ENCODE results near the gene MN1.

Gene MN1

GRCh38 chr22:27810609-27811151, 9.1 kb upstream of the MN1 start:
- H3K4me3 ChIP-seq (ENCODE audit: low read depth, low read length), result no peak overlapping the region
- DNase-seq (ENCODE audit: low read depth), result no peak
- TF ChIP-seq POLR2A (IDR thresholded peaks at IDR 0.05; ENCODE audit: extremely low read depth, insufficient read length), result no peak

GRCh38 chr22:27809700-27810608, 8.4 kb upstream of the MN1 start:
- TF ChIP-seq MYC (IDR thresholded peaks at IDR 0.05; ENCODE audit: low read depth, low read length) (no peak), CTCF (IDR thresholded peaks at IDR 0.05; ENCODE audit: low read depth, low read length) (no peak), MAX (IDR thresholded peaks at IDR 0.05; ENCODE audit: low read depth, low read length) (no peak), POLR2A (IDR thresholded peaks at IDR 0.05; ENCODE audit: extremely low read depth, insufficient read length) (no peak)
- DNase-seq (ENCODE audit: low read depth), result no peak
- no peak overlapping the region for H3K4me3 ChIP-seq (ENCODE audit: low read depth, low read length)

GRCh38 chr22:27809226-27809603, 7.7 kb upstream of the MN1 start:
- TF ChIP-seq CTCF (IDR thresholded peaks at IDR 0.05; ENCODE audit: low read depth, low read length), result no peak
- no peak for TF ChIP-seq MAX (IDR thresholded peaks at IDR 0.05; ENCODE audit: low read depth, low read length)
- TF ChIP-seq MYC (IDR thresholded peaks at IDR 0.05; ENCODE audit: low read depth, low read length), result no peak
- TF ChIP-seq POLR2A (IDR thresholded peaks at IDR 0.05; ENCODE audit: extremely low read depth, insufficient read length), result no peak
- DNase-seq (ENCODE audit: low read depth), result no peak
- H3K4me3 ChIP-seq (ENCODE audit: low read depth, low read length), result no peak overlapping the region

GRCh38 chr22:27808451-27809225, 7.1 kb upstream of the MN1 start:
- H3K4me3 ChIP-seq (ENCODE audit: low read depth, low read length), result no peak overlapping the region
- TF ChIP-seq MYC (IDR thresholded peaks at IDR 0.05; ENCODE audit: low read depth, low read length) (no peak), CTCF (IDR thresholded peaks at IDR 0.05; ENCODE audit: low read depth, low read length) (no peak)
- no peak for DNase-seq (ENCODE audit: low read depth)

GRCh38 chr22:27805841-27806240, 4.3 kb upstream of the MN1 start:
- no peak for DNase-seq (ENCODE audit: low read depth)
- no peak overlapping the region for H3K4me3 ChIP-seq (ENCODE audit: low read depth, low read length)
- TF ChIP-seq POLR2A (IDR thresholded peaks at IDR 0.05; ENCODE audit: extremely low read depth, insufficient read length) (no peak), MYC (IDR thresholded peaks at IDR 0.05; ENCODE audit: low read depth, low read length) (no peak), MAX (IDR thresholded peaks at IDR 0.05; ENCODE audit: low read depth, low read length) (no peak), CTCF (IDR thresholded peaks at IDR 0.05; ENCODE audit: low read depth, low read length) (no peak)

Measured in NB4 (cell line).